ENCODE measurements around the gene TESPA1. TPM values are rescaled to one million over a fixed set of nuclear protein-coding genes. Genes with fewer than 3 reads are reported as not detected.

Gene TESPA1
- total and polyA plus RNA-seq, 9 of the 15 experiments (the other 6 are each of a cell fraction or from before 2014, with no cell fraction given), result 0.72 to 7.1 (median 2.4) TPM

DNA sequence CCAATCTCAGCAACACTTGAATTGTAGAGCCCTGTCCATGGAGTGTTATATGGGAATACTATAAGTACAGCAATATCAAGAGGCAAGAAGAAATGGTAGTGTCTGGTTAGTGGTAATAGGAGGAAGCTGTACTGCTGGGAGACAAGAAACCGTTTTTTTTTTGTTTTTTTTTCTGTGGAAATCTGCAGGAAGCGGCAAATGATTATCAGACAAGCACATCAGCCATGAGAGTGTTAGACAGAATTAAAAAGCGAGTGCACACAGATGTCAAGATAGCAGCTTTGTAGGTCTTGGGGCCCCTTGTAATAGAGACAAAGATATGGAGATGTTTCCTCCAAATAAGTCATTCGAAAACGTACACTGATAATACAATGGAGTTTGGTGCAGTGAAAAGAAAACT is 6.7 kb downstream of the TESPA1 start (continued):
- TF ChIP-seq, protein P1, sequence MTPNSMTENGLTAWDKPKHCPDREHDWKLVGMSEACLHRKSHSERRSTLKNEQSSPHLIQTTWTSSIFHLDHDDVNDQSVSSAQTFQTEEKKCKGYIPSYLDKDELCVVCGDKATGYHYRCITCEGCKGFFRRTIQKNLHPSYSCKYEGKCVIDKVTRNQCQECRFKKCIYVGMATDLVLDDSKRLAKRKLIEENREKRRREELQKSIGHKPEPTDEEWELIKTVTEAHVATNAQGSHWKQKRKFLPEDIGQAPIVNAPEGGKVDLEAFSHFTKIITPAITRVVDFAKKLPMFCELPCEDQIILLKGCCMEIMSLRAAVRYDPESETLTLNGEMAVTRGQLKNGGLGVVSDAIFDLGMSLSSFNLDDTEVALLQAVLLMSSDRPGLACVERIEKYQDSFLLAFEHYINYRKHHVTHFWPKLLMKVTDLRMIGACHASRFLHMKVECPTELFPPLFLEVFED (CRISPR knock-in tag; conservative IDR thresholded peaks at IDR 0.05), result no peak
- TF ChIP-seq HEY1 (CRISPR knock-in tag; IDR thresholded peaks at IDR 0.05; ENCODE audit: borderline replicate concordance), result no peak
- TF ChIP-seq ZBTB17 (CRISPR knock-in tag; IDR thresholded peaks at IDR 0.05), result no peak
- TF ChIP-seq HNRNPH1 (optimal IDR thresholded peaks at IDR 0.05; ENCODE audit: low read depth, low read length), result no peak
- TF ChIP-seq, protein P2, sequence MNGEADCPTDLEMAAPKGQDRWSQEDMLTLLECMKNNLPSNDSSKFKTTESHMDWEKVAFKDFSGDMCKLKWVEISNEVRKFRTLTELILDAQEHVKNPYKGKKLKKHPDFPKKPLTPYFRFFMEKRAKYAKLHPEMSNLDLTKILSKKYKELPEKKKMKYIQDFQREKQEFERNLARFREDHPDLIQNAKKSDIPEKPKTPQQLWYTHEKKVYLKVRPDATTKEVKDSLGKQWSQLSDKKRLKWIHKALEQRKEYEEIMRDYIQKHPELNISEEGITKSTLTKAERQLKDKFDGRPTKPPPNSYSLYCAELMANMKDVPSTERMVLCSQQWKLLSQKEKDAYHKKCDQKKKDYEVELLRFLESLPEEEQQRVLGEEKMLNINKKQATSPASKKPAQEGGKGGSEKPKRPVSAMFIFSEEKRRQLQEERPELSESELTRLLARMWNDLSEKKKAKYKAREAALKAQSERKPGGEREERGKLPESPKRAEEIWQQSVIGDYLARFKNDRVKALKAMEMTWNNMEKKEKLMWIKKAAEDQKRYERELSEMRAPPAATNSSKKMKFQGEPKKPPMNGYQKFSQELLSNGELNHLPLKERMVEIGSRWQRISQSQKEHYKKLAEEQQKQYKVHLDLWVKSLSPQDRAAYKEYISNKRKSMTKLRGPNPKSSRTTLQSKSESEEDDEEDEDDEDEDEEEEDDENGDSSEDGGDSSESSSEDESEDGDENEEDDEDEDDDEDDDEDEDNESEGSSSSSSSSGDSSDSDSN (IDR thresholded peaks at IDR 0.05; ENCODE audit: borderline replicate concordance in 1 of 2, low read depth in 2 of 2, low read length in 2 of 2), result no peak
- TF ChIP-seq, protein P3, sequence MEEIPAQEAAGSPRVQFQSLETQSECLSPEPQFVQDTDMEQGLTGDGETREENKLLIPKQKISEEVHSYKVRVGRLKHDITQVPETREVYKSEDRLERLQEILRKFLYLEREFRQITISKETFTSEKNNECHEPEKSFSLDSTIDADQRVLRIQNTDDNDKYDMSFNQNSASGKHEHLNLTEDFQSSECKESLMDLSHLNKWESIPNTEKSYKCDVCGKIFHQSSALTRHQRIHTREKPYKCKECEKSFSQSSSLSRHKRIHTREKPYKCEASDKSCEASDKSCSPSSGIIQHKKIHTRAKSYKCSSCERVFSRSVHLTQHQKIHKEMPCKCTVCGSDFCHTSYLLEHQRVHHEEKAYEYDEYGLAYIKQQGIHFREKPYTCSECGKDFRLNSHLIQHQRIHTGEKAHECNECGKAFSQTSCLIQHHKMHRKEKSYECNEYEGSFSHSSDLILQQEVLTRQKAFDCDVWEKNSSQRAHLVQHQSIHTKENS (CRISPR knock-in tag; IDR thresholded peaks at IDR 0.05), result no peak
- peak; percentile 81 for TF ChIP-seq EP300 (IDR thresholded peaks at IDR 0.05; ENCODE audit: low read length)
- no peak for TF ChIP-seq ATF7 (IDR thresholded peaks at IDR 0.05)
- no peak for TF ChIP-seq ETS2 (tag; IDR thresholded peaks at IDR 0.05; ENCODE audit: borderline replicate concordance, poor library complexity, severe bottlenecking)
- TF ChIP-seq TRIM28 (IDR thresholded peaks at IDR 0.05), result no peak
- TF ChIP-seq LARP7 (IDR thresholded peaks at IDR 0.05), result no peak
- TF ChIP-seq, protein P4, sequence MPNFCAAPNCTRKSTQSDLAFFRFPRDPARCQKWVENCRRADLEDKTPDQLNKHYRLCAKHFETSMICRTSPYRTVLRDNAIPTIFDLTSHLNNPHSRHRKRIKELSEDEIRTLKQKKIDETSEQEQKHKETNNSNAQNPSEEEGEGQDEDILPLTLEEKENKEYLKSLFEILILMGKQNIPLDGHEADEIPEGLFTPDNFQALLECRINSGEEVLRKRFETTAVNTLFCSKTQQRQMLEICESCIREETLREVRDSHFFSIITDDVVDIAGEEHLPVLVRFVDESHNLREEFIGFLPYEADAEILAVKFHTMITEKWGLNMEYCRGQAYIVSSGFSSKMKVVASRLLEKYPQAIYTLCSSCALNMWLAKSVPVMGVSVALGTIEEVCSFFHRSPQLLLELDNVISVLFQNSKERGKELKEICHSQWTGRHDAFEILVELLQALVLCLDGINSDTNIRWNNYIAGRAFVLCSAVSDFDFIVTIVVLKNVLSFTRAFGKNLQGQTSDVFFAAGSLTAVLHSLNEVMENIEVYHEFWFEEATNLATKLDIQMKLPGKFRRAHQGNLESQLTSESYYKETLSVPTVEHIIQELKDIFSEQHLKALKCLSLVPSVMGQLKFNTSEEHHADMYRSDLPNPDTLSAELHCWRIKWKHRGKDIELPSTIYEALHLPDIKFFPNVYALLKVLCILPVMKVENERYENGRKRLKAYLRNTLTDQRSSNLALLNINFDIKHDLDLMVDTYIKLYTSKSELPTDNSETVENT (CRISPR knock-in tag; IDR thresholded peaks at IDR 0.05), result no peak
- TF ChIP-seq FIP1L1 (IDR thresholded peaks at IDR 0.05; ENCODE audit: low read depth, low read length, poor library complexity, severe bottlenecking), result no peak
- TF ChIP-seq PTRF (tag; IDR thresholded peaks at IDR 0.05), result no peak
- TF ChIP-seq, protein P5, sequence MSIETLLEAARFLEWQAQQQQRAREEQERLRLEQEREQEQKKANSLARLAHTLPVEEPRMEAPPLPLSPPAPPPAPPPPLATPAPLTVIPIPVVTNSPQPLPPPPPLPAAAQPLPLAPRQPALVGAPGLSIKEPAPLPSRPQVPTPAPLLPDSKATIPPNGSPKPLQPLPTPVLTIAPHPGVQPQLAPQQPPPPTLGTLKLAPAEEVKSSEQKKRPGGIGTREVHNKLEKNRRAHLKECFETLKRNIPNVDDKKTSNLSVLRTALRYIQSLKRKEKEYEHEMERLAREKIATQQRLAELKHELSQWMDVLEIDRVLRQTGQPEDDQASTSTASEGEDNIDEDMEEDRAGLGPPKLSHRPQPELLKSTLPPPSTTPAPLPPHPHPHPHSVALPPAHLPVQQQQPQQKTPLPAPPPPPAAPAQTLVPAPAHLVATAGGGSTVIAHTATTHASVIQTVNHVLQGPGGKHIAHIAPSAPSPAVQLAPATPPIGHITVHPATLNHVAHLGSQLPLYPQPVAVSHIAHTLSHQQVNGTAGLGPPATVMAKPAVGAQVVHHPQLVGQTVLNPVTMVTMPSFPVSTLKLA (conservative IDR thresholded peaks at IDR 0.05), result no peak
- TF ChIP-seq SOX6 (IDR thresholded peaks at IDR 0.05), result peak; percentile 82
- TF ChIP-seq ZNF584 (CRISPR knock-in tag; IDR thresholded peaks at IDR 0.05; ENCODE audit: low read depth), result no peak
- TF ChIP-seq, protein P6, sequence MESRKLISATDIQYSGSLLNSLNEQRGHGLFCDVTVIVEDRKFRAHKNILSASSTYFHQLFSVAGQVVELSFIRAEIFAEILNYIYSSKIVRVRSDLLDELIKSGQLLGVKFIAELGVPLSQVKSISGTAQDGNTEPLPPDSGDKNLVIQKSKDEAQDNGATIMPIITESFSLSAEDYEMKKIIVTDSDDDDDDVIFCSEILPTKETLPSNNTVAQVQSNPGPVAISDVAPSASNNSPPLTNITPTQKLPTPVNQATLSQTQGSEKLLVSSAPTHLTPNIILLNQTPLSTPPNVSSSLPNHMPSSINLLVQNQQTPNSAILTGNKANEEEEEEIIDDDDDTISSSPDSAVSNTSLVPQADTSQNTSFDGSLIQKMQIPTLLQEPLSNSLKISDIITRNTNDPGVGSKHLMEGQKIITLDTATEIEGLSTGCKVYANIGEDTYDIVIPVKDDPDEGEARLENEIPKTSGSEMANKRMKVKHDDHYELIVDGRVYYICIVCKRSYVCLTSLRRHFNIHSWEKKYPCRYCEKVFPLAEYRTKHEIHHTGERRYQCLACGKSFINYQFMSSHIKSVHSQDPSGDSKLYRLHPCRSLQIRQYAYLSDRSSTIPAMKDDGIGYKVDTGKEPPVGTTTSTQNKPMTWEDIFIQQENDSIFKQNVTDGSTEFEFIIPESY (CRISPR knock-in tag; IDR thresholded peaks at IDR 0.05), result no peak
